ENCODE results near the gene HNRNPUL1. TPM values are rescaled to one million over a fixed set of nuclear protein-coding genes. Genes with fewer than 3 reads are reported as not detected.

Gene HNRNPUL1
- total and polyA plus RNA-seq, 2 of the 8 experiments (the other 6 are each of a cell fraction or from before 2014, with no cell fraction given) = 99.5 to 264 TPM

GRCh38 chr19:41222240-41222639 lies 41.9 kb upstream of the HNRNPUL1 start (continued):
- no peak for TF ChIP-seq CHD1 (IDR thresholded peaks at IDR 0.05; ENCODE audit: low read depth, low read length)
- no peak for TF ChIP-seq GTF2F1 (IDR thresholded peaks at IDR 0.05; ENCODE audit: borderline replicate concordance, low read depth, low read length)
- no peak for TF ChIP-seq SP2 (IDR thresholded peaks at IDR 0.05; ENCODE audit: low read length)
- TF ChIP-seq EZH2 (IDR thresholded peaks at IDR 0.05; ENCODE audit: low read depth, low read length, severe bottlenecking) = no peak
- no peak for TF ChIP-seq POU5F1 (IDR thresholded peaks at IDR 0.05; ENCODE audit: low read depth, low read length)
- TF ChIP-seq HDAC2 (IDR thresholded peaks at IDR 0.05; ENCODE audit: borderline replicate concordance in 1 of 2, low read depth in 2 of 2, low read length in 2 of 2) = no peak
- TF ChIP-seq JUND (IDR thresholded peaks at IDR 0.05; ENCODE audit: low read length) = no peak
- TF ChIP-seq RNF2 (IDR thresholded peaks at IDR 0.05; ENCODE audit: borderline replicate concordance, low read depth, low read length, missing control alignments, poor library complexity, severe bottlenecking) = no peak
